HepG2 (cell line): Measurements from ENCODE around the gene ALK. TPM values are rescaled to one million over a fixed set of nuclear protein-coding genes. Genes with fewer than 3 reads are reported as not detected.
"Not testable (repeated sequence)": the region's sequence is repeated elsewhere in the genome, so short reads cannot be mapped to it uniquely, and the experiment has no call there.

Experiments
- ATAC-seq: fragments of 200-7000 bp; cut with Tn5 transposase; 3 replicates; pipeline ENCODE4 v1.9.1; 2020; ENCODE audit warnings: mild to moderate bottlenecking, moderate library complexity
- BruUV-seq: library from RNA; stranded (reverse); fragments of 400-500 nt; replicated peaks from 2 replicates; lab custom pipeline; 2021; lab: Mats Ljungman, UMichigan
- CTCF ChIA-PET: fragments of 300-600 bp; formaldehyde crosslinking; extraction: SDS; loops from one replicate; lab custom pipeline; 2021; ENCODE audit warnings: low total read pairs, inconsistent platforms, low intra/inter-chr PET ratio; lab: Yijun Ruan, JAX
- POLR2A ChIA-PET: fragments of 350-600 bp; sonication (Branson Sonifier 250); formaldehyde crosslinking; loops from one replicate; lab custom pipeline; 2020; ENCODE audit warnings: antibody characterized with exemption, inconsistent platforms; lab: Yijun Ruan, JAX
- DNase-seq: peaks from one replicate; pipeline ENCODE4 v3.0.0-alpha.2; 2015; ENCODE audit warnings: low spot score
- FAIRE-seq: peaks from 3 replicates; lab custom pipeline; 2011; peaks lifted over from hg19 to GRCh38; lab: Jason Lieb, UNC
- H2AFZ ChIP-seq: one replicate; pipeline ENCODE4 v1.6.1; 2011; ENCODE audit warnings: low read length, inconsistent platforms
- H3K27ac ChIP-seq: fragments of 300-600 bp; 3 replicates; pipeline ENCODE4 v1.8.0; 2011; ENCODE audit warnings: mixed run types, mild to moderate bottlenecking, mixed read lengths, low read length, inconsistent platforms; ENCODE audit not compliant: insufficient read depth; ENCODE audit errors: extremely low read length
- H3K27me3 ChIP-seq, 2 experiments: fragments of 200-600 bp in 1 of 2; 2 replicates in 1 of 2; 3 replicates in 1 of 2; pipeline versions ENCODE4 v1.6.0 to v1.8.0; 2011; ENCODE audit warnings: low read length in 2 of 2, mild to moderate bottlenecking in 2 of 2, moderate library complexity in 2 of 2, inconsistent platforms in 1 of 2; ENCODE audit not compliant: insufficient read depth in 2 of 2, control insufficient read depth in 1 of 2
- H3K36me3 ChIP-seq, 2 experiments: fragments of 200-600 bp in 1 of 2; replicated peaks in 1 of 2; 2 replicates in 1 of 2; 3 replicates in 1 of 2; pipeline versions ENCODE4 v1.5.1 to v1.8.0; 2011; ENCODE audit warnings: low read length in 2 of 2, inconsistent platforms in 1 of 2; ENCODE audit not compliant: insufficient read depth in 2 of 2, control insufficient read depth in 1 of 2
- H3K4me1 ChIP-seq: 2 replicates; pipeline ENCODE4 v1.5.1; 2012; ENCODE audit warnings: low read length, inconsistent platforms; ENCODE audit not compliant: insufficient read depth
- H3K4me2 ChIP-seq: 2 replicates; pipeline ENCODE4 v1.6.0; 2011; ENCODE audit warnings: low read depth, low read length, inconsistent platforms
- H3K4me3 ChIP-seq, 3 experiments: fragments of 200-600 bp in 1 of 3; sonication (generic), shearing (Covaris generic) in 1 of 3; replicated peaks in 1 of 3; 2 replicates each; pipeline ENCODE4 v1.5.1; 2011 to 2016; ENCODE audit warnings: low read length in 3 of 3, inconsistent platforms in 2 of 3, low read depth in 2 of 3, mild to moderate bottlenecking in 2 of 3, control low read depth in 1 of 3, mixed read lengths in 1 of 3; ENCODE audit not compliant: insufficient read depth in 1 of 3
- H3K79me2 ChIP-seq: one replicate; pipeline ENCODE4 v1.6.1; 2011; ENCODE audit warnings: low read length, inconsistent platforms; ENCODE audit not compliant: insufficient read depth
- H3K9ac ChIP-seq: 2 replicates; pipeline ENCODE4 v1.6.0; 2011; ENCODE audit warnings: mild to moderate bottlenecking, low read depth, low read length, inconsistent platforms; ENCODE audit not compliant: insufficient read depth
- H3K9me3 ChIP-seq: 2 replicates; pipeline ENCODE4 v1.5.1; 2012; ENCODE audit warnings: mild to moderate bottlenecking, low read length
- H4K20me1 ChIP-seq: 2 replicates; pipeline ENCODE4 v1.6.0; 2011; ENCODE audit warnings: inconsistent platforms, mild to moderate bottlenecking, low read length, moderate library complexity; ENCODE audit not compliant: insufficient read depth
- LBX2 ChIP-seq: sonication (generic); formaldehyde crosslinking; IDR thresholded peaks from 2 replicates; pipeline ENCODE4 v1.5.0; 2020; ENCODE audit warnings: missing genetic modification reagents, mild to moderate bottlenecking, borderline replicate concordance
- ZNF563 ChIP-seq: sonication (generic); formaldehyde crosslinking; IDR thresholded peaks from 2 replicates; pipeline ENCODE4 v1.8.0; 2022; ENCODE audit warnings: mild to moderate bottlenecking, moderate library complexity, missing genetic modification reagents
- WGBS: methylation state at CpG from one replicate; pipeline ENCODE4 v1.1.6; 2017; ENCODE audit warnings: low lambda C conversion rate; 5-methylcytosine and 5-hydroxymethylcytosine counted together
- in situ Hi-C: cut with HindIII; loops from 2 replicates; pipeline ENCODE4 v1.10.0; 2017; ENCODE audit warnings: low pct_unique_long_range_greater_than_20kb; ENCODE audit not compliant: extremely low pct_ligation_motif_present
- intact Hi-C: fragments of 100-400 bp; cut with micrococcal nuclease; formaldehyde crosslinking; loops from one replicate; pipeline ENCODE4 v1.10.0; 2022; ENCODE audit not compliant: unreplicated experiment
- polyA plus RNA-seq, 8 experiments: library from polyadenylated mRNA; depleted of rRNA in 3 of 8; stranded (reverse) in 7 of 8; unstranded in 1 of 8; fragments of >200 nt; fragmentation: Illumina TruSeq in 4 of 8; extraction: Trizol in 4 of 8; gene quantifications; 2 replicates each; pipeline versions ENCODE4 v1.2.1 to v1.2.3, GENCODE V29; 2011 to 2016; ENCODE audit warnings: low read depth in 4 of 8, missing spikeins in 1 of 8, mixed read lengths in 1 of 8; ENCODE audit not compliant: insufficient read depth in 1 of 8
- total RNA-seq, 5 experiments: library from RNA; depleted of rRNA; stranded (reverse); fragments of >200 nt; fragmentation: Illumina TruSeq; extraction: Trizol; gene quantifications; 2 replicates each; pipeline ENCODE4 v1.2.3, GENCODE V29; 2016; ENCODE audit warnings: low read depth in 1 of 5

Gene ALK
- total and polyA plus RNA-seq, 2 of the 13 experiments (the other 11 are each of a cell fraction or from before 2014, with no cell fraction given): not detected

- POLR2A ChIA-PET: no interaction called here
These were observed 170.0 kb downstream of the ALK start for GRCh38 chr2:29751390-29751789.

GRCh38 chr2:29750463-29750862 is 170.9 kb downstream of the ALK start:
- H3K27ac ChIP-seq, BruUV-seq, DNase-seq, H3K4me2 ChIP-seq, FAIRE-seq, ATAC-seq, POLR2A ChIA-PET, CTCF ChIA-PET, H4K20me1 ChIP-seq, H3K4me3 ChIP-seq, H3K4me1 ChIP-seq, intact Hi-C loops, H3K36me3 ChIP-seq, H3K9ac ChIP-seq, H3K79me2 ChIP-seq, in situ Hi-C loops, H2AFZ ChIP-seq, H3K9me3 ChIP-seq: not testable (repeated sequence)
- peaks cover 0 to 12% of the 10 kb centered on the region in 2 experiments; a peak in 2 of 5 replicates for H3K27me3 ChIP-seq
- 10% methylated on average over 3 of the region's 3 CpGs for WGBS

More at GRCh38 chr2:29751390-29751789, 170.0 kb downstream of the ALK start:
- WGBS: 16% methylated on average over 6 of the region's 6 CpGs
- H3K36me3 ChIP-seq: no peaks in the 10 kb centered on the region
- intact Hi-C loops (no loop called here), in situ Hi-C loops (no loop called here)
- no TSS peak for BruUV-seq
- no peak overlapping the region for H3K4me2 ChIP-seq
- no peak for FAIRE-seq
- no peaks in the 10 kb centered on the region for H3K9me3 ChIP-seq
- H3K79me2 ChIP-seq: no peaks in the 10 kb centered on the region
- no peaks in the 10 kb centered on the region for H3K4me1 ChIP-seq
- no peak overlapping the region for H3K9ac ChIP-seq
- ATAC-seq: no peak
- DNase-seq: no peak
- H3K4me3 ChIP-seq: no peak overlapping the region
- no peak for TF ChIP-seq LBX2 (CRISPR knock-in tag)
- no peak for TF ChIP-seq ZNF563 (CRISPR knock-in tag)
- no peaks in the 10 kb centered on the region for H4K20me1 ChIP-seq
- CTCF ChIA-PET: no interaction called here
- H3K27ac ChIP-seq: no peak overlapping the region
- no peak overlapping the region for H2AFZ ChIP-seq
- H3K27me3 ChIP-seq: peaks cover 0 to 13% of the 10 kb centered on the region in 2 experiments; a peak in 2 of 5 replicates
